Thyroid gland (tissue), 4 donors: ENCODE measurements around the gene AP2A2. TPM values are rescaled to one million over a fixed set of nuclear protein-coding genes. Genes with fewer than 3 reads are reported as not detected.
A peak's percentile ranks its signal among the peaks of the same experiment; 100 is the strongest.
"Not testable (repeated sequence)": the region's sequence is repeated elsewhere in the genome, so short reads cannot be mapped to it uniquely, and the experiment has no call there.

Experiments
- DNase-seq, 2 donors: peaks; one replicate each; pipeline ENCODE4 v3.0.0-alpha.2; 2019
- H3K27ac ChIP-seq, 3 donors: fragments of 200-600 bp; sonication (generic); 1 replicate in 2 of 3; 2 replicates in 1 of 3; pipeline ENCODE4 v1.5.1; 2016 to 2019; ENCODE audit warnings: mild to moderate bottlenecking in 1 of 3, moderate library complexity in 1 of 3
- H3K27me3 ChIP-seq: fragments of 200-600 bp; sonication (generic); one replicate; pipeline ENCODE4 v1.5.1; 2019
- H3K36me3 ChIP-seq, 2 donors: fragments of 200-600 bp; sonication (generic); one replicate each; pipeline ENCODE4 v1.5.1; 2016 to 2019
- H3K4me1 ChIP-seq, 2 donors: fragments of 200-600 bp; sonication (generic); one replicate each; pipeline ENCODE4 v1.5.1; 2017 to 2019
- H3K4me3 ChIP-seq, 3 donors: fragments of 200-600 bp; sonication (generic); replicated peaks in 1 of 3; 1 replicate in 2 of 3; 2 replicates in 1 of 3; pipeline ENCODE4 v1.5.1; 2016; ENCODE audit warnings: mild to moderate bottlenecking in 1 of 3
- H3K9me3 ChIP-seq: fragments of 200-600 bp; sonication (generic); one replicate; pipeline ENCODE4 v1.5.1; 2017
- POLR2A ChIP-seq, 2 donors: fragments of 450-650 bp; IDR thresholded peaks; one replicate each; pipeline ENCODE4 v1.6.1; 2017; ENCODE audit warnings: antibody characterized with exemption in 2 of 2, mild to moderate bottlenecking in 2 of 2, moderate library complexity in 1 of 2
- WGBS, 2 donors: methylation state at CpG; one replicate each; pipeline ENCODE4 v1.1.5; 2017; 5-methylcytosine and 5-hydroxymethylcytosine counted together
- intact Hi-C: fragments of 100-400 bp; cut with DNase I; formaldehyde crosslinking; loops from one replicate; pipeline ENCODE4 v1.15.1; 2023
- total RNA-seq, 4 donors: library from RNA; depleted of rRNA; stranded (reverse); fragments of >200 nt; gene quantifications; one replicate each; pipeline ENCODE4 v1.2.3, GENCODE V29; 2016
- TF ChIP-seq, protein P1 (sequence below), 6 experiments: fragments of 200-600 bp in 3 of 6; fragments of 450-650 bp in 3 of 6; sonication (generic) in 3 of 6; IDR thresholded peaks; one replicate each; pipeline ENCODE4 v1.5.1; 2016 to 2019; ENCODE audit warnings: antibody characterized with exemption in 6 of 6, mild to moderate bottlenecking in 2 of 6, inconsistent platforms in 1 of 6, moderate library complexity in 1 of 6

AP2A2 gene
- total RNA-seq, 4 donors from 2014 or later, result 37.2 to 67.3 (median 54.1) TPM

DNA sequence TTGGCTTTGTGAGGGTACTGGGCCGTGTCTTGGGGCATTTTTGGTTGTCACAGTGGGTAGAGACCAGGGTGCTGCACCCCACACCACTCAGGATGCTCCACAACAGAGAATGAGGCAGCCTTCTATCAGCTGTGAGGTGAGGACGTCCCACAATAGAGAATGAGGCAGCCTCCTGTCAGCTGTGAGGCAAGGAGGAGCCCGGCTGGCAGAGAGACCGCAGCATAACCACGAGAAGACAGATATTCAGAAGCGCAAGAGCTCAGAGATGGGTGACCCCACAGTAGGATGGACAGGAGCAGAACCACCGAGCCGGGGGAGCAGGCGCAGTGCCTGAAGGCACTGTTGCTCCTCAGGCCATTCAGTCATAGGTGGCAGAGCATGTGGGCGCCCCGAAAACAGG is 47.6 kb downstream of the AP2A2 start:
- no peaks in the 10 kb centered on the region for H3K4me1 ChIP-seq
- H3K9me3 ChIP-seq, result no peaks in the 10 kb centered on the region
- TF ChIP-seq, protein P1, sequence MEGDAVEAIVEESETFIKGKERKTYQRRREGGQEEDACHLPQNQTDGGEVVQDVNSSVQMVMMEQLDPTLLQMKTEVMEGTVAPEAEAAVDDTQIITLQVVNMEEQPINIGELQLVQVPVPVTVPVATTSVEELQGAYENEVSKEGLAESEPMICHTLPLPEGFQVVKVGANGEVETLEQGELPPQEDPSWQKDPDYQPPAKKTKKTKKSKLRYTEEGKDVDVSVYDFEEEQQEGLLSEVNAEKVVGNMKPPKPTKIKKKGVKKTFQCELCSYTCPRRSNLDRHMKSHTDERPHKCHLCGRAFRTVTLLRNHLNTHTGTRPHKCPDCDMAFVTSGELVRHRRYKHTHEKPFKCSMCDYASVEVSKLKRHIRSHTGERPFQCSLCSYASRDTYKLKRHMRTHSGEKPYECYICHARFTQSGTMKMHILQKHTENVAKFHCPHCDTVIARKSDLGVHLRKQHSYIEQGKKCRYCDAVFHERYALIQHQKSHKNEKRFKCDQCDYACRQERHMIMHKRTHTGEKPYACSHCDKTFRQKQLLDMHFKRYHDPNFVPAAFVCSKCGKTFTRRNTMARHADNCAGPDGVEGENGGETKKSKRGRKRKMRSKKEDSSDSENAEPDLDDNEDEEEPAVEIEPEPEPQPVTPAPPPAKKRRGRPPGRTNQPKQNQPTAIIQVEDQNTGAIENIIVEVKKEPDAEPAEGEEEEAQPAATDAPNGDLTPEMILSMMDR (IDR thresholded peaks at IDR 0.05), result no peak
- TF ChIP-seq POLR2A (IDR thresholded peaks at IDR 0.05), result no peak
- H3K27ac ChIP-seq, result no peak overlapping the region
- no peak for DNase-seq
- WGBS, 2 donors, result 95 to 98% methylated on average over 11 of the region's 11 CpGs
- H3K27me3 ChIP-seq, result no peaks in the 10 kb centered on the region
- intact Hi-C loops, result no loop called here
- H3K4me3 ChIP-seq, result no peak overlapping the region
- peaks cover 36% of the 10 kb centered on the region in 2 donors for H3K36me3 ChIP-seq

DNA sequence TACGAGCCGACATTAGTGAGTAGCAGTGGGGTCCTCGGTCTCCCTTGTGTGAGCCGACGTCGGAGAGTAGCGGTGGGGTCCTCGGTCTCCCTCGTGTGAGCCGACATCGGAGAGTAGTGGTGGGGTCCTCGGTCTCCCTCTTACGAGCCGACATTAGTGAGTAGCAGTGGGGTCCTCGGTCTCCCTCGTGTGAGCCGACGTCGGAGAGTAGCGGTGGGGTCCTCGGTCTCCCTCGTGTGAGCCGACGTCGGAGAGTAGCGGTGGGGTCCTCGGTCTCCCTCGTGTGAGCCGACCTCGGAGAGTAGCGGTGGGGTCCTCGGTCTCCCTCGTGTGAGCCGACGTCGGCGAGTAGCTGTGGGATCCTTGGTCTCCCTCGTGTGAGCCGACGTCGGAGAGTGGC is 49.7 kb downstream of the AP2A2 start:
- intact Hi-C loops, DNase-seq, H3K4me3 ChIP-seq, H3K9me3 ChIP-seq, H3K27me3 ChIP-seq, H3K27ac ChIP-seq: not testable (repeated sequence)
- Histone ChIP-seq H3K4me1 (peaks cover 8 to 11% of the 10 kb centered on the region in 2 donors), H3K36me3 (peaks cover 32 to 35% of the 10 kb centered on the region in 2 donors)
- WGBS, 2 donors, result 87 to 93% methylated on average over 41 of the region's 41 CpGs

DNA sequence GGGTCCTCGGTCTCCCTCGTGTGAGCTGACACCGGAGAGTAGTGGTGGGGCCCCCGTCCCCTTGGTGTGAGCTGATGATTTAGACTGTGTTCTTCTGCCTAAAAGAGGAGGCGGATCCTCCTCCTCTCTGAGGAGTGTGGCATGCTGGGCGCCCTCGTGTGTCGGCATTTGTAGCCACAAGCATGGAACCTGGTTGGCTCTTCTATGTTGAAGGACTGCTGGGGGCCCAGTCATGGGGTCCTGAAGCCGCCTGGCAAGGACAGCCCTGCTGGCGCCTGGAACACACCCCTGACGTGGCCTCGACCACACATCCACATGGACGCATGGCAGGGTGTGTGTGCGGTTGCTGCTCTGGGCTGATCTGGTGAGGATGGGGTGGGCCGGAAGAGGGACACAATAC is 50.2 kb downstream of the AP2A2 start:
- Histone ChIP-seq H3K4me3 (no peak overlapping the region), H3K4me1 (peaks cover 12 to 15% of the 10 kb centered on the region in 2 donors), H3K36me3 (peaks cover 32% of the 10 kb centered on the region in 2 donors), H3K27ac (no peak overlapping the region), H3K9me3 (no peaks in the 10 kb centered on the region), H3K27me3 (no peaks in the 10 kb centered on the region)
- no peak for DNase-seq
- TF ChIP-seq POLR2A (IDR thresholded peaks at IDR 0.05), result no peak
- TF ChIP-seq, protein P1 (IDR thresholded peaks at IDR 0.05), result no peak
- 82 to 84% methylated on average over 12 to 15 of the region's 15 CpGs for WGBS, 2 donors
- intact Hi-C loops, result no loop called here

DNA sequence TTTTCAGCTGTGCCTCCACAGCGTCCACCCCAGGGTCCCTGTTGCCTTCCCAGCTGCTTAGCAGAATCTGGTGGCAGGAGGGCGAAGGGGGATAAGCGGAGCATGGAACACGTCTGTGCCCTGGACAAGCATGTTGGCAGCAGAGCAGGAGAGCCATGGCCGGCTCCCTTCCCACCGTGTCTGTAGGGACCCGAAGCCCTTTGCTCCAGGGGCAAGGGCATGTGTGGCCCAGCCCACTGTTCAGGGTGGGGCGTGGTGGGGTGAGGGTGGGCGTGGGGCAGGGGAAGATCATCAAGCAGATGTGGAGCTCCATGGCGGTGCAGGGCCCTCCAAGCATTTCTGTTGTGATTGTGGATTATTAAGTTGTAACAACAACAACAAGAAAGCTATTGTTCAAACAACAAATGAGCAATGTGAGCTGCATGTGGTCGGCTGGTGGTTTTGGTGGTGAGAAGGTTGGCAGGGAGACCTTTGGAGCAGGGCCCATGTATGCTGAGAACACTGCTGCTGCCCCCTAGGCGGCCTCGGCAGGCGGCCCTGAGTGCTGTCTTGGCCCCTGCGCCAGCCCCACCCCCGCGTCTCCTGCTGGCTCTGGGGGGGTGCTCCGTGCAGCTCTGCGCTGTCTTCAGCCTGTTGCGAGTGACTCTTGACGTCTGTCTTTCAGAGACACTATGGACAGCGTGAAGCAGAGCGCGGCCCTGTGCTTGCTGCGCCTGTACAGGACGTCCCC is 50.9 kb downstream of the AP2A2 start:
- intact Hi-C loops, result no loop called here
- no peak overlapping the region for H3K27ac ChIP-seq
- DNase-seq, result no peak
- peaks cover 20 to 23% of the 10 kb centered on the region in 2 donors for H3K4me1 ChIP-seq
- no peaks in the 10 kb centered on the region for H3K9me3 ChIP-seq
- no peak overlapping the region for H3K4me3 ChIP-seq
- TF ChIP-seq, protein P1 (IDR thresholded peaks at IDR 0.05), result no peak
- TF ChIP-seq POLR2A (IDR thresholded peaks at IDR 0.05), result no peak
- WGBS, 2 donors, result 68 to 82% methylated on average over 13 to 26 of the region's 26 CpGs
- H3K27me3 ChIP-seq, result no peaks in the 10 kb centered on the region
- peaks cover 32% of the 10 kb centered on the region in 2 donors for H3K36me3 ChIP-seq

DNA sequence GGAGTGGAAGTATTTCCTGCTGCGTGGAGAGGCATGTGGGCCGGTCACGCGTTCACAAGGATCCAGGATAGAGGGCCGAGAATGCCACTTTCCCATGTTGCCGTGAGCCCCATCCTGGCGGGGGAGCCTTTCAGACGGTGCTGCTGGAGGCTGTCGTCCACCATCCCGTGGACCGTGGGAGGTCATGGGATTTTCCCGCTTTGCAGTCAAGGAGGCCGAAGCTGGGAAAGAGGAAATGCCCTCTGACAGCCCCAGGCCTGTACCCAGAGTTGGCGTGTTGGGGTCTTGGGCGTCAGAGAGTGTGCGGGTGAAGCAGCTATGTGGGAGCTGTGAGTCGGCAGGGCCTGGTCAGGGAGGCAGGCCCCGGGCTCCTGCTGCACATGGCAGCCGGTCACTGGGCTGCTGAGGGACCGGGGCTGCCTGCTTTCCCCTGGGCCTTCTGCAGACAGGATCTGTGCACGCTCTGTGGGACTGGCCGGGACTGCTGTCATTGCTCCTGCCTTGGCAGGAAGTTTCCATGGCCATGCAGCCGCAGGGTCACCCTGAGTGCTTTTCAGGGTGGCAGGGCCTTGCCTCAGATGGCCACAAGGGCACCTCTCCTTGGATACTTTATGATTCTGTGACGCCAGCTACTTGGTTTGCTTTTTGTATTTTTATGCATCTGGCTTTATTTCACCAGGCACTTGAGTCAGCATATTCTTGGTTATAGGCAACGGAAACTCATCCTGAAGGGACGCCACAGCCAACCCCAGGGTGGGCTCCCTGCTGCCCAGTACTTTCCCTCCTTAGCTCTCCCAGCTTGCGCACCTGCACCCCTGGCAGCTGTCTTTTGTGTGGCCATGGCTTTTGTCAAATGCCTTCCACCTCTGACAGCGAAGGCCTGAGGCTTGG is 52.4 kb downstream of the AP2A2 start:
- Histone ChIP-seq H3K36me3 (peaks cover 17 to 20% of the 10 kb centered on the region in 2 donors), H3K4me3 (no peak overlapping the region), H3K9me3 (no peaks in the 10 kb centered on the region), H3K4me1 (peaks cover 22 to 30% of the 10 kb centered on the region in 2 donors), H3K27ac (peak overlapping the region in 1 of 3 donors; percentile 53), H3K27me3 (no peaks in the 10 kb centered on the region)
- DNase-seq, result no peak
- intact Hi-C loops, result no loop called here
- TF ChIP-seq, protein P1 (IDR thresholded peaks at IDR 0.05), result no peak
- TF ChIP-seq POLR2A (IDR thresholded peaks at IDR 0.05), result no peak
- WGBS, 2 donors, result 84 to 90% methylated on average over 25 to 27 of the region's 28 CpGs
